SK-N-SH (cell line): ENCODE measurements around the gene BCAR3. TPM values are rescaled to one million over a fixed set of nuclear protein-coding genes. Genes with fewer than 3 reads are reported as not detected.
A peak's percentile ranks its signal among the peaks of the same experiment; 100 is the strongest.

ENCODE experiments used
- CTCF ChIA-PET: fragments of 300-600, 350-600 bp; formaldehyde crosslinking; extraction: SDS; loops from one replicate; lab custom pipeline; 2021; lab: Yijun Ruan, JAX
- POLR2A ChIA-PET: fragments of 350-600 bp; sonication (Branson Sonifier 250); formaldehyde crosslinking; extraction: SDS; loops from one replicate; lab custom pipeline; 2020; ENCODE audit warnings: antibody characterized with exemption, inconsistent platforms; lab: Yijun Ruan, JAX
- DNase-seq: peaks from one replicate; pipeline ENCODE4 v3.0.0; 2012
- H2AFZ ChIP-seq: fragments of 200-600 bp; sonication (generic); 2 replicates; pipeline ENCODE4 v1.8.1; 2016; ENCODE audit warnings: antibody characterized with exemption, mild to moderate bottlenecking, low read depth
- H3F3A ChIP-seq: fragments of 200-600 bp; sonication (generic); replicated peaks from 2 replicates; pipeline ENCODE3; 2016; ENCODE audit warnings: antibody characterized with exemption, mild to moderate bottlenecking; ENCODE audit not compliant: insufficient read depth
- H3K27ac ChIP-seq, 2 experiments: fragments of 200-500 bp in 1 of 2; fragments of 200-600 bp in 1 of 2; sonication (Bioruptor generic) in 1 of 2; sonication (generic), shearing (Covaris generic) in 1 of 2; 2 replicates each; pipeline versions ENCODE4 v1.5.1 to v1.6.1; 2014 to 2016; ENCODE audit warnings: low read depth in 2 of 2, inconsistent platforms in 1 of 2, low read length in 1 of 2, mild to moderate bottlenecking in 1 of 2, mixed read lengths in 1 of 2
- H3K27me3 ChIP-seq: fragments of 200-600 bp; sonication (generic), shearing (Covaris generic); 2 replicates; pipeline ENCODE4 v1.6.1; 2016; ENCODE audit warnings: mixed run types; ENCODE audit not compliant: insufficient read depth
- H3K36me3 ChIP-seq, 2 experiments: fragments of 200-500 bp in 1 of 2; fragments of 200-600 bp in 1 of 2; sonication (Bioruptor generic) in 1 of 2; sonication (generic) in 1 of 2; replicated peaks in 1 of 2; 2 replicates each; pipeline versions ENCODE3 to v1.5.1; 2014 to 2016; ENCODE audit warnings: low read length in 1 of 2, mild to moderate bottlenecking in 1 of 2; ENCODE audit not compliant: insufficient read depth in 2 of 2, control insufficient read depth in 1 of 2
- H3K4me1 ChIP-seq, 2 experiments: fragments of 200-500 bp in 1 of 2; fragments of 200-600 bp in 1 of 2; sonication (Bioruptor generic) in 1 of 2; sonication (generic), shearing (Covaris generic) in 1 of 2; 2 replicates each; pipeline versions ENCODE4 v1.5.1 to v1.6.1; 2014 to 2016; ENCODE audit warnings: low read depth in 1 of 2, low read length in 1 of 2, mixed run types in 1 of 2; ENCODE audit not compliant: insufficient read depth in 2 of 2, control insufficient read depth in 1 of 2
- H3K4me2 ChIP-seq: fragments of 200-600 bp; sonication (generic), shearing (Covaris generic); 2 replicates; pipeline ENCODE4 v1.6.1; 2017; ENCODE audit warnings: mixed run types
- H3K4me3 ChIP-seq, 2 experiments: fragments of 200-500 bp in 1 of 2; fragments of 200-600 bp in 1 of 2; sonication (Bioruptor generic) in 1 of 2; sonication (generic), shearing (Covaris generic) in 1 of 2; 2 replicates each; pipeline versions ENCODE4 v1.5.1 to v1.8.1; 2014 to 2016; ENCODE audit warnings: low read depth in 2 of 2, inconsistent platforms in 1 of 2, low read length in 1 of 2, mild to moderate bottlenecking in 1 of 2, mixed read lengths in 1 of 2, moderate library complexity in 1 of 2
- H3K79me2 ChIP-seq: fragments of 200-600 bp; sonication (generic); 2 replicates; pipeline ENCODE4 v1.8.1; 2017; ENCODE audit warnings: mild to moderate bottlenecking; ENCODE audit not compliant: insufficient read depth
- H3K9ac ChIP-seq: fragments of 200-600 bp; sonication (generic); 2 replicates; pipeline ENCODE4 v1.6.1; 2017; ENCODE audit warnings: mixed run types
- H3K9me2 ChIP-seq: fragments of 200-600 bp; sonication (generic); 2 replicates; pipeline ENCODE4 v1.6.1; 2017; ENCODE audit warnings: mixed run types
- H3K9me3 ChIP-seq: fragments of 200-600 bp; sonication (generic); 2 replicates; pipeline ENCODE4 v1.6.1; 2017; ENCODE audit warnings: mixed run types, mild to moderate bottlenecking, moderate library complexity
- H4K20me1 ChIP-seq: fragments of 200-600 bp; sonication (generic); 2 replicates; pipeline ENCODE4 v1.6.1; 2017; ENCODE audit warnings: mild to moderate bottlenecking, mixed run types; ENCODE audit not compliant: insufficient read depth
- IRF3 ChIP-seq: fragments of 150-350 bp; IDR thresholded peaks from 2 replicates; pipeline ENCODE4 v1.6.1; 2016; ENCODE audit warnings: mild to moderate bottlenecking, low read depth, low read length
- POLR2AphosphoS5 ChIP-seq: IDR thresholded peaks from 2 replicates; pipeline ENCODE4 v1.6.1; 2012; ENCODE audit warnings: low read depth, low read length
- TCF12 ChIP-seq: IDR thresholded peaks from 2 replicates; pipeline ENCODE4 v1.4.0; 2012
- WGBS: methylation state at CpG from one replicate; pipeline ENCODE4 v1.1.6; 2017; ENCODE audit warnings: low lambda C conversion rate; 5-methylcytosine and 5-hydroxymethylcytosine counted together
- polyA plus RNA-seq, 3 experiments: library from polyadenylated mRNA; depleted of rRNA; stranded (reverse); fragments of >200 nt; gene quantifications; 2 replicates each; pipeline ENCODE4 v1.2.3, GENCODE V29; 2012
- TF ChIP-seq, protein P1 (sequence below): IDR thresholded peaks from 2 replicates; pipeline ENCODE4 v1.6.1; 2012; ENCODE audit warnings: mild to moderate bottlenecking, low read depth, low read length, moderate library complexity
- TF ChIP-seq, protein P2 (sequence below): IDR thresholded peaks from 2 replicates; pipeline ENCODE4 v1.4.0; 2012; ENCODE audit warnings: low read depth

The BCAR3 gene
- polyA plus RNA-seq, 1 of the 3 experiments (the other 2 are of a cell fraction) = 58.4 TPM

DNA sequence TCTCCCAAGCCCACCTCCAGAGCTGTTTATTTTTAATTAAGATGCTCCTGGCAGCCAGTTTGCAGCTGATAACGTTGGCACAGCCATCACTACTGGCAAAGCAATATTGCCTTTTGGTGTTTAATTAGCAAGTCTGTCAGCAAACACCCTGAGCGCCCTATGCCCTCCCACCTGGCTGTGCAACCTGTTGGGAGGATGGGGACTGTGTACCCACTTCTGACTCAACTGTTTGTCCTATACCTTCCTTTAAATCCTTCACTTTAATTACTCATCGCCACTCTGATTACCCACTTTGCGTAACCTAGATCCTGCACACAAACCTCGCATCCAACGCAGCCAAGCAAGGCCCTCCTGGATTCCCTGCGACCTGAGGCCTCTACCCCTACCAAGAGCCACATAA, 67.1 kb downstream of the BCAR3 start:
- Histone ChIP-seq H4K20me1 (peaks cover 3% of the 10 kb centered on the region; the same call in 1 of the 2 replicates), H3K4me1 (peaks cover 78 to 81% of the 10 kb centered on the region in 2 experiments), H3K9me3 (no peaks in the 10 kb centered on the region), H3K4me2 (peak overlapping the region; percentile 60), H3K9ac (peak overlapping the region; percentile 52; the same call in 1 of the 2 replicates), H3K27ac (peak overlapping the region; percentile 97 to 98), H3K36me3 (no peaks in the 10 kb centered on the region), H3F3A (peaks cover 69% of the 10 kb centered on the region), H3K27me3 (no peaks in the 10 kb centered on the region), H3K9me2 (no peaks in the 10 kb centered on the region), H3K4me3 (no peak overlapping the region), H3K79me2 (peaks cover 98% of the 10 kb centered on the region), H2AFZ (no peak overlapping the region)
- WGBS = 58% methylated on average over 7 of the region's 7 CpGs
- POLR2A ChIA-PET = interaction anchor here (0.6 to 0.8 kb wide), 3 partner anchors 34 to 167 kb away, joined by 3 read pairs; no protein-coding TSS in a partner anchor
- TF ChIP-seq TCF12 (no peak), IRF3 (no peak), POLR2AphosphoS5 (no peak)
- TF ChIP-seq, protein P1, sequence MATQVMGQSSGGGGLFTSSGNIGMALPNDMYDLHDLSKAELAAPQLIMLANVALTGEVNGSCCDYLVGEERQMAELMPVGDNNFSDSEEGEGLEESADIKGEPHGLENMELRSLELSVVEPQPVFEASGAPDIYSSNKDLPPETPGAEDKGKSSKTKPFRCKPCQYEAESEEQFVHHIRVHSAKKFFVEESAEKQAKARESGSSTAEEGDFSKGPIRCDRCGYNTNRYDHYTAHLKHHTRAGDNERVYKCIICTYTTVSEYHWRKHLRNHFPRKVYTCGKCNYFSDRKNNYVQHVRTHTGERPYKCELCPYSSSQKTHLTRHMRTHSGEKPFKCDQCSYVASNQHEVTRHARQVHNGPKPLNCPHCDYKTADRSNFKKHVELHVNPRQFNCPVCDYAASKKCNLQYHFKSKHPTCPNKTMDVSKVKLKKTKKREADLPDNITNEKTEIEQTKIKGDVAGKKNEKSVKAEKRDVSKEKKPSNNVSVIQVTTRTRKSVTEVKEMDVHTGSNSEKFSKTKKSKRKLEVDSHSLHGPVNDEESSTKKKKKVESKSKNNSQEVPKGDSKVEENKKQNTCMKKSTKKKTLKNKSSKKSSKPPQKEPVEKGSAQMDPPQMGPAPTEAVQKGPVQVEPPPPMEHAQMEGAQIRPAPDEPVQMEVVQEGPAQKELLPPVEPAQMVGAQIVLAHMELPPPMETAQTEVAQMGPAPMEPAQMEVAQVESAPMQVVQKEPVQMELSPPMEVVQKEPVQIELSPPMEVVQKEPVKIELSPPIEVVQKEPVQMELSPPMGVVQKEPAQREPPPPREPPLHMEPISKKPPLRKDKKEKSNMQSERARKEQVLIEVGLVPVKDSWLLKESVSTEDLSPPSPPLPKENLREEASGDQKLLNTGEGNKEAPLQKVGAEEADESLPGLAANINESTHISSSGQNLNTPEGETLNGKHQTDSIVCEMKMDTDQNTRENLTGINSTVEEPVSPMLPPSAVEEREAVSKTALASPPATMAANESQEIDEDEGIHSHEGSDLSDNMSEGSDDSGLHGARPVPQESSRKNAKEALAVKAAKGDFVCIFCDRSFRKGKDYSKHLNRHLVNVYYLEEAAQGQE = no peak
- no peak for DNase-seq
- CTCF ChIA-PET = interaction anchor here (1.1 to 28.6 kb wide), 4 partner anchors 13 to 202 kb away, joined by 3 to 591 read pairs (median 20); no protein-coding TSS in a partner anchor

GRCh38 chr1:93613898-93614297, 67.7 kb downstream of the BCAR3 start:
- Histone ChIP-seq H2AFZ (no peak overlapping the region), H3F3A (peaks cover 71% of the 10 kb centered on the region), H3K36me3 (no peaks in the 10 kb centered on the region), H4K20me1 (peaks cover 6% of the 10 kb centered on the region; the same call in 1 of the 2 replicates), H3K27ac (peak overlapping the region; percentile 97 to 98), H3K9me2 (no peaks in the 10 kb centered on the region), H3K79me2 (peaks cover 98% of the 10 kb centered on the region), H3K4me2 (peak overlapping the region; percentile 60), H3K4me3 (peak overlapping the region in 1 of 2 experiments; percentile 19; a peak in 1 of 4 replicates), H3K4me1 (peaks cover 80 to 83% of the 10 kb centered on the region in 2 experiments), H3K9me3 (no peaks in the 10 kb centered on the region)
- WGBS = 42% methylated on average over 11 of the region's 11 CpGs
- CTCF ChIA-PET = interaction anchor here (0.6 to 28.6 kb wide), 5 partner anchors 12 to 295 kb away, joined by 3 to 591 read pairs (median 4); partner anchors contain the start of gene GCLM
- POLR2A ChIA-PET = no interaction called here
- DNase-seq = no peak
- TF ChIP-seq, protein P2, sequence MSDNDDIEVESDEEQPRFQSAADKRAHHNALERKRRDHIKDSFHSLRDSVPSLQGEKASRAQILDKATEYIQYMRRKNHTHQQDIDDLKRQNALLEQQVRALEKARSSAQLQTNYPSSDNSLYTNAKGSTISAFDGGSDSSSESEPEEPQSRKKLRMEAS = peak; percentile 38; the same call in 1 of the 2 replicates
- TF ChIP-seq POLR2AphosphoS5 = no peak
- TF ChIP-seq, protein P1 = no peak
- TF ChIP-seq, all 33 proteins: peak for 1
- Histone ChIP-seq H3K9ac (peak overlapping the region; percentile 52; the same call in 1 of the 2 replicates), H3K27me3 (no peaks in the 10 kb centered on the region)
